ENCODE measurements around the gene MITF.
"Not testable (repeated sequence)": the region's sequence is repeated elsewhere in the genome, so short reads cannot be mapped to it uniquely, and the experiment has no call there.

MITF gene

DNA sequence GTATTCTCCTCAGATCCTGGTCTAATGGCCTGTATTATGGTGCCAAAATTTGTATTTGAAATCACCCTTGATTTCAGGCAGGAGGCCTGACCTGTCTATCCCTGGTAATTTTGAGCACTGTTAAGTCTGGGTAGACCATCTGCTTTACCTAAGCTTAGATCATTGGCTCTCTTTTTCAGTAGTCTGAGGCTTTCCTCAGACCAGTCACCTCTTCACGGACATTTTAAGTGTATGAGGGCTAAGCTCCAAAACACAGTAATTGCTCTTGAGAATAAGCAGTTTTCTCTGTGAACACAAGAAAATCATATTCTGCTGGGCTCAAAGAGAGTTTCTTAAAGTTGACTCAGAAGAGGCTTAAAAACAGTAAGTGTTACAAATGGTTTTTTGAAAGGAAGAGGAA is 168.3 kb downstream of the MITF start:
- H3K27ac ChIP-seq (replicated peaks) = no peak overlapping the region
- no peak overlapping the region for H3K4me3 ChIP-seq (replicated peaks; ENCODE audit: insufficient read depth, low read length)
- TF ChIP-seq SPI1 (IDR thresholded peaks at IDR 0.05; ENCODE audit: borderline replicate concordance, low read depth) (no peak), GABPA (IDR thresholded peaks at IDR 0.05; ENCODE audit: low read depth) (no peak)
- TF ChIP-seq, protein P1, sequence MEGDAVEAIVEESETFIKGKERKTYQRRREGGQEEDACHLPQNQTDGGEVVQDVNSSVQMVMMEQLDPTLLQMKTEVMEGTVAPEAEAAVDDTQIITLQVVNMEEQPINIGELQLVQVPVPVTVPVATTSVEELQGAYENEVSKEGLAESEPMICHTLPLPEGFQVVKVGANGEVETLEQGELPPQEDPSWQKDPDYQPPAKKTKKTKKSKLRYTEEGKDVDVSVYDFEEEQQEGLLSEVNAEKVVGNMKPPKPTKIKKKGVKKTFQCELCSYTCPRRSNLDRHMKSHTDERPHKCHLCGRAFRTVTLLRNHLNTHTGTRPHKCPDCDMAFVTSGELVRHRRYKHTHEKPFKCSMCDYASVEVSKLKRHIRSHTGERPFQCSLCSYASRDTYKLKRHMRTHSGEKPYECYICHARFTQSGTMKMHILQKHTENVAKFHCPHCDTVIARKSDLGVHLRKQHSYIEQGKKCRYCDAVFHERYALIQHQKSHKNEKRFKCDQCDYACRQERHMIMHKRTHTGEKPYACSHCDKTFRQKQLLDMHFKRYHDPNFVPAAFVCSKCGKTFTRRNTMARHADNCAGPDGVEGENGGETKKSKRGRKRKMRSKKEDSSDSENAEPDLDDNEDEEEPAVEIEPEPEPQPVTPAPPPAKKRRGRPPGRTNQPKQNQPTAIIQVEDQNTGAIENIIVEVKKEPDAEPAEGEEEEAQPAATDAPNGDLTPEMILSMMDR (IDR thresholded peaks at IDR 0.05; ENCODE audit: insufficient read depth, low read length) = no peak
- no peak for DNase-seq (ENCODE audit: low read depth in 1 of 2, low spot score in 1 of 2)
- H3K27me3 ChIP-seq (ENCODE audit: insufficient read depth, poor library complexity, severe bottlenecking) = no peaks in the 10 kb centered on the region

DNA sequence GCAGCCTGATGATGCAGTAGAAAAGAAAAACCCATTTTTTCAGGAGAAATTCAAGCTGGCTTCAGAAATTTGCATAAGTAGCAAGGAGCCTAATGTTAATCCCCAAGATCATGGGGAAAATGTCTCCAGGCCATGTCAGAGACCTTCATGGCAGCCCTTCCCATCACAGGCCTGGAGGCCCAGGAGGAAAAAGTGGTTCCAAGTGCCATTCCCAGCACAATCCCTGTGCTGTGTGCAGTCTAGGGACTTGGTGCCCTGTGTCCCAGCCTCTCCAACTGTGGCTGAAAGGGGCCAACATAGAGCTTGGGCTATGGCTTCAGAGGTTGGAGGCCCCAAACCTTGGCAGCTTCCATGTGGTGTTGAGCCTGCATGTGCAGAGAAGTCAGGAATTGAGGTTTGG is 170.6 kb downstream of the MITF start:
- DNase-seq (ENCODE audit: low read depth in 1 of 2, low spot score in 1 of 2); H3K27me3 ChIP-seq (ENCODE audit: insufficient read depth, poor library complexity, severe bottlenecking); H3K27ac ChIP-seq (replicated peaks); H3K4me3 ChIP-seq (replicated peaks; ENCODE audit: insufficient read depth, low read length): not testable (repeated sequence)

DNA sequence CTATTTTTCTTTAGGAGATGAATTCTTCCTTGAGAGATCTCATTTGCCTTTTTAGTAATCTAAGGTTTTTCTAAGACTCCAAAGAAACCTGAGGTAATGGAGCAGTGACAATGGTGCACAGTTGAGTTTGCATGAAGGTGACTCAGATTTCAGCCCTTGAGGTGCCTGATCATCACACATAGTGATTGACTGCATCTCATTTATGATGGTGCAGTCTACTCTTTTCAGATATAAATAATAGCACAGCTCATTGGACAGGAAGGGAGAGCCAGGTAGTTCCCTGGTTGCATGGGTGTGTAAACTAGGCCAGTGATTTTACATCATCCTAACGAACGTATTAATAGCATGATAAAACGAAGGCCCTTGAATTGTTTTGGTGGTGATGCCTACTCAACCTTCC is 174.2 kb downstream of the MITF start:
- H3K4me3 ChIP-seq (replicated peaks; ENCODE audit: insufficient read depth, low read length) = no peak overlapping the region
- TF ChIP-seq POLR2AphosphoS5 (IDR thresholded peaks at IDR 0.05; ENCODE audit: low read depth) = no peak
- TF ChIP-seq, protein P1 (IDR thresholded peaks at IDR 0.05; ENCODE audit: insufficient read depth, low read length) = no peak
- TF ChIP-seq SPI1 (IDR thresholded peaks at IDR 0.05; ENCODE audit: borderline replicate concordance, low read depth) = no peak
- TF ChIP-seq, protein P2, sequence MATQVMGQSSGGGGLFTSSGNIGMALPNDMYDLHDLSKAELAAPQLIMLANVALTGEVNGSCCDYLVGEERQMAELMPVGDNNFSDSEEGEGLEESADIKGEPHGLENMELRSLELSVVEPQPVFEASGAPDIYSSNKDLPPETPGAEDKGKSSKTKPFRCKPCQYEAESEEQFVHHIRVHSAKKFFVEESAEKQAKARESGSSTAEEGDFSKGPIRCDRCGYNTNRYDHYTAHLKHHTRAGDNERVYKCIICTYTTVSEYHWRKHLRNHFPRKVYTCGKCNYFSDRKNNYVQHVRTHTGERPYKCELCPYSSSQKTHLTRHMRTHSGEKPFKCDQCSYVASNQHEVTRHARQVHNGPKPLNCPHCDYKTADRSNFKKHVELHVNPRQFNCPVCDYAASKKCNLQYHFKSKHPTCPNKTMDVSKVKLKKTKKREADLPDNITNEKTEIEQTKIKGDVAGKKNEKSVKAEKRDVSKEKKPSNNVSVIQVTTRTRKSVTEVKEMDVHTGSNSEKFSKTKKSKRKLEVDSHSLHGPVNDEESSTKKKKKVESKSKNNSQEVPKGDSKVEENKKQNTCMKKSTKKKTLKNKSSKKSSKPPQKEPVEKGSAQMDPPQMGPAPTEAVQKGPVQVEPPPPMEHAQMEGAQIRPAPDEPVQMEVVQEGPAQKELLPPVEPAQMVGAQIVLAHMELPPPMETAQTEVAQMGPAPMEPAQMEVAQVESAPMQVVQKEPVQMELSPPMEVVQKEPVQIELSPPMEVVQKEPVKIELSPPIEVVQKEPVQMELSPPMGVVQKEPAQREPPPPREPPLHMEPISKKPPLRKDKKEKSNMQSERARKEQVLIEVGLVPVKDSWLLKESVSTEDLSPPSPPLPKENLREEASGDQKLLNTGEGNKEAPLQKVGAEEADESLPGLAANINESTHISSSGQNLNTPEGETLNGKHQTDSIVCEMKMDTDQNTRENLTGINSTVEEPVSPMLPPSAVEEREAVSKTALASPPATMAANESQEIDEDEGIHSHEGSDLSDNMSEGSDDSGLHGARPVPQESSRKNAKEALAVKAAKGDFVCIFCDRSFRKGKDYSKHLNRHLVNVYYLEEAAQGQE (IDR thresholded peaks at IDR 0.05; ENCODE audit: insufficient replicate concordance, low read depth) = no peak
- no peak for TF ChIP-seq GABPA (IDR thresholded peaks at IDR 0.05; ENCODE audit: low read depth)
- no peaks in the 10 kb centered on the region for H3K27me3 ChIP-seq (ENCODE audit: insufficient read depth, poor library complexity, severe bottlenecking)
- H3K27ac ChIP-seq (replicated peaks) = no peak overlapping the region
- DNase-seq (ENCODE audit: low read depth in 1 of 2, low spot score in 1 of 2) = no peak

DNA sequence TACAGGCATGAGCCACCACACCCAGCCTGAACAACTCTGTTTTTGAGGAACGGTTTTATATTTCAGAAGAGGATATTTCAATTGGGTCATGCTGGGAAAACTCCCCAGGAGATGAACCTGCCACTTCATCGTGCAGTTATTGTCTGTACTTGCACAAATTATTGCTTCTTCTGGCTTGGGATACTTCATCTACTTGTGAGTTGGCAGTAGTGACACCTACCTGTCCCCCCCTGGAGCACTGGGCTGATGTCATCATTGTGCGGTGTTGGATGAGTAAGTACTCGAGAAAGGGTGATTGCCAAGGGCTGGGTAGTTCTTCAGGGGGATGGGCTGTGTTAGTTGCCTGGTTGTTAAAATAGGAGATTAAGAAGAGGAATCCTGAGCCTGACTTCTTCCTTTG is 175.1 kb downstream of the MITF start:
- no peak overlapping the region for H3K4me3 ChIP-seq (replicated peaks; ENCODE audit: insufficient read depth, low read length)
- H3K27me3 ChIP-seq (ENCODE audit: insufficient read depth, poor library complexity, severe bottlenecking) = no peaks in the 10 kb centered on the region
- DNase-seq (ENCODE audit: low read depth in 1 of 2, low spot score in 1 of 2) = no peak
- TF ChIP-seq POLR2AphosphoS5 (IDR thresholded peaks at IDR 0.05; ENCODE audit: low read depth) = no peak
- TF ChIP-seq, protein P1 (IDR thresholded peaks at IDR 0.05; ENCODE audit: insufficient read depth, low read length) = no peak
- no peak overlapping the region for H3K27ac ChIP-seq (replicated peaks)

DNA sequence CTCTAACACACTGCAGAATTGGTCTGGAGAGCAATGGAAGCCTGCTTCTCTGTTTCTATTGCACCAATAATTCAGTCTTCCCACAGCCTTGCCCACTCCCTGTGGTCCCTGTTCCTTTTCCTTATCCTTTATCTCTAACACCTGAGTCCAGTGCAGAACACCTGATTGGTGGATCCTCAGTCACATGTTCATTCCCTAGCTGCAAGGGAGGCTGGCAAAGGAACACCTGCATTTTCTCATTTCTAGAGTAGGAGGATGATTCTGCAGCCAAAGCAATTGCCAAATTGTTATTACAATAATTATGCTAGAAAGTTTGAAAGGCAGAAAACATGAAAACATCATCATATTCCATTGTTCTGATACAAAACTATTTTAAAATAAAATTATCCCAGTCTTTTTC is 176.5 kb downstream of the MITF start:
- DNase-seq (ENCODE audit: low read depth in 1 of 2, low spot score in 1 of 2) = no peak

More for the DNA sequence above, 176.5 kb downstream of the MITF start:
- Histone ChIP-seq H3K4me3 (replicated peaks; ENCODE audit: insufficient read depth, low read length) (no peak overlapping the region), H3K27ac (replicated peaks) (no peak overlapping the region), H3K27me3 (ENCODE audit: insufficient read depth, poor library complexity, severe bottlenecking) (no peaks in the 10 kb centered on the region)
- TF ChIP-seq POLR2AphosphoS5 (IDR thresholded peaks at IDR 0.05; ENCODE audit: low read depth) (no peak), GABPA (IDR thresholded peaks at IDR 0.05; ENCODE audit: low read depth) (no peak), SPI1 (IDR thresholded peaks at IDR 0.05; ENCODE audit: borderline replicate concordance, low read depth) (no peak)
- TF ChIP-seq, protein P1 (IDR thresholded peaks at IDR 0.05; ENCODE audit: insufficient read depth, low read length) = no peak
- TF ChIP-seq, protein P2 (IDR thresholded peaks at IDR 0.05; ENCODE audit: insufficient replicate concordance, low read depth) = no peak
